Thyroid gland (tissue), 4 donors: Measurements from ENCODE around the gene CNTFR. TPM values are rescaled to one million over a fixed set of nuclear protein-coding genes. Genes with fewer than 3 reads are reported as not detected.
"Not testable (repeated sequence)": the region's sequence is repeated elsewhere in the genome, so short reads cannot be mapped to it uniquely, and the experiment has no call there.

Experiments used
- DNase-seq, 2 donors: peaks; one replicate each; pipeline ENCODE4 v3.0.0-alpha.2; 2019
- H3K27ac ChIP-seq, 3 donors: fragments of 200-600 bp; sonication (generic); 1 replicate in 2 of 3; 2 replicates in 1 of 3; pipeline ENCODE4 v1.5.1; 2016 to 2019; ENCODE audit warnings: mild to moderate bottlenecking in 1 of 3, moderate library complexity in 1 of 3
- H3K27me3 ChIP-seq: fragments of 200-600 bp; sonication (generic); one replicate; pipeline ENCODE4 v1.5.1; 2019
- H3K36me3 ChIP-seq, 2 donors: fragments of 200-600 bp; sonication (generic); one replicate each; pipeline ENCODE4 v1.5.1; 2016 to 2019
- H3K4me1 ChIP-seq, 2 donors: fragments of 200-600 bp; sonication (generic); one replicate each; pipeline ENCODE4 v1.5.1; 2017 to 2019
- H3K4me3 ChIP-seq, 3 donors: fragments of 200-600 bp; sonication (generic); replicated peaks in 1 of 3; 1 replicate in 2 of 3; 2 replicates in 1 of 3; pipeline ENCODE4 v1.5.1; 2016; ENCODE audit warnings: mild to moderate bottlenecking in 1 of 3
- H3K9me3 ChIP-seq: fragments of 200-600 bp; sonication (generic); one replicate; pipeline ENCODE4 v1.5.1; 2017
- CTCF ChIP-seq, 6 experiments: fragments of 200-600 bp in 3 of 6; fragments of 450-650 bp in 3 of 6; sonication (generic) in 3 of 6; IDR thresholded peaks; one replicate each; pipeline ENCODE4 v1.5.1; 2016 to 2019; ENCODE audit warnings: antibody characterized with exemption in 6 of 6, mild to moderate bottlenecking in 2 of 6, inconsistent platforms in 1 of 6, moderate library complexity in 1 of 6
- POLR2A ChIP-seq, 2 donors: fragments of 450-650 bp; IDR thresholded peaks; one replicate each; pipeline ENCODE4 v1.6.1; 2017; ENCODE audit warnings: antibody characterized with exemption in 2 of 2, mild to moderate bottlenecking in 2 of 2, moderate library complexity in 1 of 2
- WGBS, 2 donors: methylation state at CpG; one replicate each; pipeline ENCODE4 v1.1.5; 2017; 5-methylcytosine and 5-hydroxymethylcytosine counted together
- intact Hi-C: fragments of 100-400 bp; cut with DNase I; formaldehyde crosslinking; loops from one replicate; pipeline ENCODE4 v1.15.1; 2023
- total RNA-seq, 4 donors: library from RNA; depleted of rRNA; stranded (reverse); fragments of >200 nt; gene quantifications; one replicate each; pipeline ENCODE4 v1.2.3, GENCODE V29; 2016

CNTFR gene
- total RNA-seq, 4 donors from 2014 or later: 8.6 to 17.3 (median 14.1) TPM

DNA sequence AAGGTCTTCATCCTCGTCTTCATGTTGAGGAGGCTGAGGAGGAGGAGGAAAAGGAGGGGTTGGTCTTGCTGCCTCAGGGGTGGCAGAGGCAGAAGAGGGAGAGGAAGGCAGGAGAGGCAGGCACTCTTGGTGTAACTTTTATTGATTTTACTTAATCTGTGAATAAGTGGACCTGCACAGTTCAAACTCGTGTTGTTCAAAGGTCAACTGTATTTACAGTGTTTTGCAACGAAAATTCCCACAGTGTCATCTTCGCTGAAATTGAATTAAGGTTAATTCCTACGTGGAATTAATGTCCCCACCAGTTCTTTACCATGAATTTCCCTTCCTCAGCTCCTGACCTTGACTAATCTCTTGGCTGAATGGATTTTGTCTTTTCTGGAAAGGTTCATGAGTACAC is 45.5 kb downstream of the CNTFR start:
- Histone ChIP-seq H3K27ac (no peak overlapping the region), H3K4me1 (no peaks in the 10 kb centered on the region), H3K9me3 (no peaks in the 10 kb centered on the region), H3K4me3 (no peak overlapping the region), H3K27me3 (no peaks in the 10 kb centered on the region), H3K36me3 (no peaks in the 10 kb centered on the region)
- TF ChIP-seq CTCF (IDR thresholded peaks at IDR 0.05): no peak
- TF ChIP-seq POLR2A (IDR thresholded peaks at IDR 0.05): no peak
- WGBS, 2 donors: 68 to 75% methylated on average over 5 of the region's 5 CpGs
- intact Hi-C loops: no loop called here
- DNase-seq: no peak

- intact Hi-C loops: no loop called here
- 81 to 83% methylated on average over 7 of the region's 7 CpGs for WGBS, 2 donors
Measured at GRCh38 chr9:34541540-34541939, 48.0 kb downstream of the CNTFR start.

DNA sequence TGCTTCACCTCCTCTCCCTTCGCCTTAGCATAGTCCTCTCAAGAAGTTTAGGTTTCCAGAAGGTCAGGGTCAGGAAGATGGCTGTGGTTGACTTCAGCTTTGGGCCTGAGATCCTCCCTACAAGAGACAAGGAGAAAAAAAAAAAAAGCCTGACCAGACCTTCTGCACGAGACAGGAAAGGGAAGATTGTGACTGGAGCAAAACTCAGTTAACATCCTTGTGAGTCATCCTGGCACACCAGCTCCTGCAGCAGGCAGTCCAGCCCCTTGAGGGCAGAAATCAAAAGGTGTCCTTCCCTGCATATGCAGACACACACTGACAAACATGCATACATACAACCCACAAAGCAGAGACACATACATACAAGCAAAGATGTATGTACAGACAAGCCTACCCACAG is 48.7 kb downstream of the CNTFR start:
- Histone ChIP-seq H3K4me3 (no peak overlapping the region), H3K9me3 (no peaks in the 10 kb centered on the region), H3K27me3 (no peaks in the 10 kb centered on the region), H3K36me3 (no peaks in the 10 kb centered on the region), H3K4me1 (no peaks in the 10 kb centered on the region), H3K27ac (no peak overlapping the region)
- intact Hi-C loops: no loop called here
- DNase-seq: no peak
- 74 to 81% methylated on average over 2 of the region's 2 CpGs for WGBS, 2 donors
- TF ChIP-seq CTCF (IDR thresholded peaks at IDR 0.05): no peak

More at GRCh38 chr9:34541540-34541939, 48.0 kb downstream of the CNTFR start:
- Histone ChIP-seq H3K36me3 (no peaks in the 10 kb centered on the region), H3K4me3 (no peak overlapping the region), H3K9me3 (no peaks in the 10 kb centered on the region), H3K27me3 (no peaks in the 10 kb centered on the region), H3K27ac (no peak overlapping the region), H3K4me1 (no peaks in the 10 kb centered on the region)
- TF ChIP-seq POLR2A (IDR thresholded peaks at IDR 0.05) (no peak), CTCF (IDR thresholded peaks at IDR 0.05) (no peak)
- DNase-seq: no peak

DNA sequence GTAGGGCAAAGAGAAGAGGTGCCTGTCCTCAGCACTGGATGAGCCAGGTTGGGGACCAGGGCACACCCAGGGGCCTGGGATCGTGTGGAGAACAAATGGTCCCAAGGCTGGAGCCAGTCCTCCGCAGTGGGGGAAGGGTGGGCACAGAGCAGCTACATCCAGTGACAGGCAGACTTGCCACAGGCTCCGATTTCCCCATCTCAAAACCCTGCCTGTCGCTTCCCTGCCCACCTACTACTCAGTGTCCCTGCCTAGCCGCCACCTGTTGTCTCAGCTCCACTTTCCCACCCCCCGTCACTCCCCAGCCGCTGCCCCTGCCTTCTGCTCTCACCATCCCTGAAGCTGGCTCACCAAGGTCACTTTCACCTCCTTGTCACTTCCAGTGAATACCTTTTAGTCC is 52.8 kb downstream of the CNTFR start:
- Histone ChIP-seq H3K36me3 (no peaks in the 10 kb centered on the region), H3K9me3 (no peaks in the 10 kb centered on the region), H3K27me3 (no peaks in the 10 kb centered on the region), H3K4me3 (no peak overlapping the region), H3K27ac (no peak overlapping the region), H3K4me1 (no peaks in the 10 kb centered on the region)
- 55 to 56% methylated on average over 7 of the region's 7 CpGs for WGBS, 2 donors
- TF ChIP-seq CTCF (IDR thresholded peaks at IDR 0.05) (no peak), POLR2A (IDR thresholded peaks at IDR 0.05) (no peak)
- intact Hi-C loops: no loop called here
- no peak for DNase-seq

DNA sequence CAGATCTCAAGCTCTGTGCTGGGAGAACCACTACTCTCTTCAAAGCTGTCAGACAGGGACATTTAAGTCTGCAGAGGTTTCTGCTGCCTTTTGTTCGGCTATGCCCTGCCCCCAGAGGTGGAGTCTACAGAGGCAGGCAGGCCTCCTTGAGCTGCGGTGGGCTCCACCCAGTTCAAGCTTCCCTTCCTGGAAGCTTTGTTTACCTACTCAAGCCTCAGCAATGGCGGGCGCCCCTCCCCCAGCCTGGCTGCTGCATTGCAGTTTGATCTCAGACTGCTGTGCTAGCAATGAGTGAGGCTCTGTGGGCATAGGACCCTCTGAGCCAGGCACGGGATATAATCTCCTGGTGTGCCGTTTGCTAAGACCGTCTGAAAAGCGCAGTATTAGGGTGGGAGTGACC is 57.5 kb downstream of the CNTFR start:
- 87 to 96% methylated on average over 4 to 7 of the region's 8 CpGs for WGBS, 2 donors
- H3K36me3 ChIP-seq, H3K4me3 ChIP-seq, H3K9me3 ChIP-seq, H3K27ac ChIP-seq, intact Hi-C loops, DNase-seq, H3K27me3 ChIP-seq, H3K4me1 ChIP-seq: not testable (repeated sequence)

DNA sequence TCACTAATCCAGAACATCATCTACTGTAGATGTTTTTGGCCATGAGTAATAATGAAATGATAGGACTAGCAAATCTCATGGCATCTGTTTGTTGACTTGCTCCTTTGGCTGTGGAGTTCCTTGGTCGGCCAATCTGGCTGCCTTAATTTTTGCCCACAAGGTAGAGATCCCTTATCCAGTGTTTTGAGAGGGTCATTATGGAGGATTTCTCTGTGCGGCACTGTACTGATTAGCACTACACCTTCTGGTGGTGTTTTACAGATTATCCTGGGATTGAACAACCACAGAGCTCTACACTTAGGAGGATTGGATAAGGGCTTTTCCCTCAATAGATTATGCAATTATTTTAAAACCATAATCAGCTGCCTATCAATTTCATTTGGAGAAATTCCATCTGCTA is 63.5 kb downstream of the CNTFR start:
- Histone ChIP-seq H3K4me3 (no peak overlapping the region), H3K36me3 (no peaks in the 10 kb centered on the region), H3K27ac (no peak overlapping the region), H3K27me3 (no peaks in the 10 kb centered on the region), H3K4me1 (peaks cover 6 to 10% of the 10 kb centered on the region in 2 donors), H3K9me3 (no peaks in the 10 kb centered on the region)
- DNase-seq: no peak
- no peak for TF ChIP-seq CTCF (IDR thresholded peaks at IDR 0.05)
- no peak for TF ChIP-seq POLR2A (IDR thresholded peaks at IDR 0.05)
- intact Hi-C loops: no loop called here
- 84 to 87% methylated on average over 2 of the region's 2 CpGs for WGBS, 2 donors
